GM18511 (cell line): ENCODE measurements around the gene RIT1.
A peak's percentile ranks its signal among the peaks of the same experiment; 100 is the strongest.

Source experiments
- ATAC-seq: cut with Tn5 transposase; IDR thresholded peaks from one replicate; pipeline ENCODE4 v1.9.1; 2021; ENCODE audit warnings: mild to moderate bottlenecking, moderate library complexity; ENCODE audit not compliant: unreplicated experiment

RIT1 gene

GRCh38 chr1:155859234-155859829, 51.8 kb downstream of the RIT1 start, which contains the start of gene SYT11:
TSS of gene SYT11 (plus strand) at chr1:155859567. CDS start at chr1:155859762, 195 bp downstream.
- ATAC-seq: peak; percentile 61

DNA sequence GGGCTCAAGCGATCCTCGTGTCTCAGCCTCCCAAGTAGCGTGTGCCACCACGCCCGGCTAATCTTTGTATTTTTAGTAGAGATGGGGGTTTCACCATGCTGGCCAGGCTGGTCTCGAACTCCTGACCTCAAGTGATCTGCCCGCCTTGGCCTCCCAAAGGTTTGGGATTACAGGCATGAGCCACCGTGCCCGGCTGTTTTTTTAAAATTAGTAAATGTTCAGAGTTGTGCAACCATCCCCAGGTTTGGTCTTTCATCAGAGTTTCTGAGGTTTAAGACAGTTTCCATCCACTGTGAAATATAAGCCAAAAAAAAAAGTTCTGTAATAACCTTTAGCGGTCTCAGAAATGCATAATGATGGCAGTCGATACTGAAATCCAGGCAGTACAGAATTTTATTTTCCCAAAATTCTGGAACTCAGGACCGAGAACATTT, 52.3 kb downstream of the RIT1 start:
- ATAC-seq: peak; percentile 18

GRCh38 chr1:155856975-155857930, 53.9 kb downstream of the RIT1 start, which contains the start of gene GON4L:
TSS of gene GON4L (minus strand) at chr1:155857214. CDS start at chr1:155853780, 3,434 bp downstream.
- ATAC-seq: peak; percentile 44

DNA sequence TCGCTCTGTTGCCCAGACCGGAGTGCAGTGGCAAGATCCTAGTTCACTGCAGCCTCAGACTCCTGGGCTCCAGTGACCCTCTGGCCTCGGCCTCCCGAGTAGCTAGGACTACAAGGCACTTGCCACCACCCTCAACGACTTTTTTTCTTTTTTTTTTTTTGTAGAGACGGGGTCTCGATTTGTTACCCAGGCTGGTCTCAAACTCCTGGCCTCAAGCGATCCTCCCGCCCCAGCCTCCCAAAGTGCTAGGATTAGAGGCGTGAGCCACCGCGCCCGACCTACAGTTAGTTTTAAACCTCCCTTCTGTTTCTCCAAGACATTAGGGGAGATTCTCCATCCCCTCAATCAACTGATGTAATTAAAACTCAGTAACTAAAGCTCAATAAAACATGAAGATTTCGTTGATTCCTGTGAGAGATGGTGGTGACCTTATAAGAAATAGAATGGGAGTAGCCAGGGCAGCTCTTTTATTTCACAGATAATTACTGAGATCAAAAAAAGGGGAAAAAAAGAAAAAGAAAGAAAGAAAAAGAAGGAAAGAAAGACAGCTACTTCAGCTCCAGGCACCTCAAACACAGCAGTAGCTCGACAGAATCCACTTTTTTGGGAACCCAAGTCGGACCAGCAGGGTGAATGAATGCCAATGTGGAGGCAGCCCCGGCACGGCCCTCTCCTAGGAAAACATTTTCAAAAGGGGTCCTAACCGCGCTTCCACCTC, 54.7 kb downstream of the RIT1 start:
- no peak for ATAC-seq

GRCh38 chr1:155850345-155850744, 60.8 kb downstream of the RIT1 start:
- ATAC-seq: no peak

GRCh38 chr1:155847823-155848529, 63.2 kb downstream of the RIT1 start:
- ATAC-seq: no peak
